ENCODE measurements around the gene SELENOI. TPM values are rescaled to one million over a fixed set of nuclear protein-coding genes. Genes with fewer than 3 reads are reported as not detected.

Gene SELENOI
- total RNA-seq, 1 experiment from 2014 or later, result 63.3 TPM

DNA sequence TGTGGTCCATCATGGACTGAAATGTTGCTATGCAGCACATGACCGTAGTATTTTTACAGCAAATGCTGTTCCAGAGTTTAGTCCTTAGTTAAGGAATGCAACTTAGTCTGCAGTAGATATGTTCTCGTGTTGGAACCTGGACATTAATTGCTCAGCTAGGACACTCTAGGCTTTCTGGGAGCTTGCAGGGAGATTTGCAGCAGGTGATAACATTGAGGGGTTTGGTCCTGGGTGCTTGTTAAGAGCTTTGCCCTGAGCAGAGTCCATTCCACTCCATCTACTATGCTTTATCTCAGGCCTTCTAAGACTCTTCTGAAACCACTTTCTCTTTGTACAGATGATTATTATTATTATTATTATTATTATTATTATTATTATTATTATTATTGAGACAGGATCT is 82.9 kb downstream of the SELENOI start:
- no peak for DNase-seq (ENCODE audit: low read depth, low spot score)
- intact Hi-C loops (cut with micrococcal nuclease), result no loop called here
- Histone ChIP-seq H3K27me3 (ENCODE audit: insufficient read depth, low read length) (no peaks in the 10 kb centered on the region), H3K9me2 (ENCODE audit: insufficient read depth) (no peaks in the 10 kb centered on the region), H3K4me3 (replicated peaks in 1 of 2; ENCODE audit: low read depth in 1 of 2, low read length in 2 of 2) (no peak overlapping the region), H3K9ac (ENCODE audit: low read length) (no peak overlapping the region), H3K27ac (ENCODE audit: low read depth, low read length) (no peak overlapping the region), H3K4me2 (ENCODE audit: low read length) (no peak overlapping the region), H3K4me1 (ENCODE audit: control insufficient read depth in 1 of 2, insufficient read depth in 2 of 2, low read length in 2 of 2) (no peaks in the 10 kb centered on the region), H3K79me2 (ENCODE audit: insufficient read depth, low read length) (no peaks in the 10 kb centered on the region), H3K36me3 (ENCODE audit: control insufficient read depth in 1 of 2, insufficient read depth in 2 of 2, low read length in 2 of 2) (no peaks in the 10 kb centered on the region), H4K20me1 (ENCODE audit: insufficient read depth) (no peaks in the 10 kb centered on the region), H2AFZ (ENCODE audit: low read depth, low read length, poor library complexity, severe bottlenecking) (no peak overlapping the region), H3K9me3 (ENCODE audit: control insufficient read depth in 1 of 2, insufficient read depth in 1 of 2, low read depth in 1 of 2, low read length in 2 of 2) (no peaks in the 10 kb centered on the region)
- TF ChIP-seq, protein P1, sequence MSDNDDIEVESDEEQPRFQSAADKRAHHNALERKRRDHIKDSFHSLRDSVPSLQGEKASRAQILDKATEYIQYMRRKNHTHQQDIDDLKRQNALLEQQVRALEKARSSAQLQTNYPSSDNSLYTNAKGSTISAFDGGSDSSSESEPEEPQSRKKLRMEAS (IDR thresholded peaks at IDR 0.05), result no peak
- TF ChIP-seq RAD21 (IDR thresholded peaks at IDR 0.05; ENCODE audit: low read depth), result no peak
- no peak for TF ChIP-seq TCF7L2 (IDR thresholded peaks at IDR 0.05; ENCODE audit: borderline replicate concordance, extremely low read depth, insufficient read depth, insufficient read length)
- TF ChIP-seq, protein P2, sequence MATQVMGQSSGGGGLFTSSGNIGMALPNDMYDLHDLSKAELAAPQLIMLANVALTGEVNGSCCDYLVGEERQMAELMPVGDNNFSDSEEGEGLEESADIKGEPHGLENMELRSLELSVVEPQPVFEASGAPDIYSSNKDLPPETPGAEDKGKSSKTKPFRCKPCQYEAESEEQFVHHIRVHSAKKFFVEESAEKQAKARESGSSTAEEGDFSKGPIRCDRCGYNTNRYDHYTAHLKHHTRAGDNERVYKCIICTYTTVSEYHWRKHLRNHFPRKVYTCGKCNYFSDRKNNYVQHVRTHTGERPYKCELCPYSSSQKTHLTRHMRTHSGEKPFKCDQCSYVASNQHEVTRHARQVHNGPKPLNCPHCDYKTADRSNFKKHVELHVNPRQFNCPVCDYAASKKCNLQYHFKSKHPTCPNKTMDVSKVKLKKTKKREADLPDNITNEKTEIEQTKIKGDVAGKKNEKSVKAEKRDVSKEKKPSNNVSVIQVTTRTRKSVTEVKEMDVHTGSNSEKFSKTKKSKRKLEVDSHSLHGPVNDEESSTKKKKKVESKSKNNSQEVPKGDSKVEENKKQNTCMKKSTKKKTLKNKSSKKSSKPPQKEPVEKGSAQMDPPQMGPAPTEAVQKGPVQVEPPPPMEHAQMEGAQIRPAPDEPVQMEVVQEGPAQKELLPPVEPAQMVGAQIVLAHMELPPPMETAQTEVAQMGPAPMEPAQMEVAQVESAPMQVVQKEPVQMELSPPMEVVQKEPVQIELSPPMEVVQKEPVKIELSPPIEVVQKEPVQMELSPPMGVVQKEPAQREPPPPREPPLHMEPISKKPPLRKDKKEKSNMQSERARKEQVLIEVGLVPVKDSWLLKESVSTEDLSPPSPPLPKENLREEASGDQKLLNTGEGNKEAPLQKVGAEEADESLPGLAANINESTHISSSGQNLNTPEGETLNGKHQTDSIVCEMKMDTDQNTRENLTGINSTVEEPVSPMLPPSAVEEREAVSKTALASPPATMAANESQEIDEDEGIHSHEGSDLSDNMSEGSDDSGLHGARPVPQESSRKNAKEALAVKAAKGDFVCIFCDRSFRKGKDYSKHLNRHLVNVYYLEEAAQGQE (IDR thresholded peaks at IDR 0.05; ENCODE audit: low read depth), result no peak
- TF ChIP-seq POLR2AphosphoS5 (IDR thresholded peaks at IDR 0.05; ENCODE audit: low read depth, low read length), result no peak
- TF ChIP-seq EZH2 (IDR thresholded peaks at IDR 0.05), result no peak
- no peak for TF ChIP-seq YY1 (IDR thresholded peaks at IDR 0.05; ENCODE audit: extremely low read depth, insufficient replicate concordance, low read depth, low read length)
- no peak for TF ChIP-seq POLR2A (IDR thresholded peaks at IDR 0.05; ENCODE audit: borderline replicate concordance, extremely low read depth, insufficient read depth, insufficient read length)
- no peak for TF ChIP-seq CBX3 (IDR thresholded peaks at IDR 0.05; ENCODE audit: low read depth)
- TF ChIP-seq EGR1 (IDR thresholded peaks at IDR 0.05; ENCODE audit: low read depth), result no peak
- TF ChIP-seq SP1 (IDR thresholded peaks at IDR 0.05; ENCODE audit: low read depth), result no peak
- TF ChIP-seq FOSL1 (IDR thresholded peaks at IDR 0.05; ENCODE audit: low read depth), result no peak
- TF ChIP-seq, protein P3, sequence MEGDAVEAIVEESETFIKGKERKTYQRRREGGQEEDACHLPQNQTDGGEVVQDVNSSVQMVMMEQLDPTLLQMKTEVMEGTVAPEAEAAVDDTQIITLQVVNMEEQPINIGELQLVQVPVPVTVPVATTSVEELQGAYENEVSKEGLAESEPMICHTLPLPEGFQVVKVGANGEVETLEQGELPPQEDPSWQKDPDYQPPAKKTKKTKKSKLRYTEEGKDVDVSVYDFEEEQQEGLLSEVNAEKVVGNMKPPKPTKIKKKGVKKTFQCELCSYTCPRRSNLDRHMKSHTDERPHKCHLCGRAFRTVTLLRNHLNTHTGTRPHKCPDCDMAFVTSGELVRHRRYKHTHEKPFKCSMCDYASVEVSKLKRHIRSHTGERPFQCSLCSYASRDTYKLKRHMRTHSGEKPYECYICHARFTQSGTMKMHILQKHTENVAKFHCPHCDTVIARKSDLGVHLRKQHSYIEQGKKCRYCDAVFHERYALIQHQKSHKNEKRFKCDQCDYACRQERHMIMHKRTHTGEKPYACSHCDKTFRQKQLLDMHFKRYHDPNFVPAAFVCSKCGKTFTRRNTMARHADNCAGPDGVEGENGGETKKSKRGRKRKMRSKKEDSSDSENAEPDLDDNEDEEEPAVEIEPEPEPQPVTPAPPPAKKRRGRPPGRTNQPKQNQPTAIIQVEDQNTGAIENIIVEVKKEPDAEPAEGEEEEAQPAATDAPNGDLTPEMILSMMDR (IDR thresholded peaks at IDR 0.05 in 2 of 3, conservative IDR thresholded peaks at IDR 0.05 in 1 of 3; ENCODE audit: borderline replicate concordance in 1 of 3, insufficient read depth in 1 of 3, low read depth in 2 of 3, low read length in 2 of 3), result no peak
- TF ChIP-seq, protein P4, sequence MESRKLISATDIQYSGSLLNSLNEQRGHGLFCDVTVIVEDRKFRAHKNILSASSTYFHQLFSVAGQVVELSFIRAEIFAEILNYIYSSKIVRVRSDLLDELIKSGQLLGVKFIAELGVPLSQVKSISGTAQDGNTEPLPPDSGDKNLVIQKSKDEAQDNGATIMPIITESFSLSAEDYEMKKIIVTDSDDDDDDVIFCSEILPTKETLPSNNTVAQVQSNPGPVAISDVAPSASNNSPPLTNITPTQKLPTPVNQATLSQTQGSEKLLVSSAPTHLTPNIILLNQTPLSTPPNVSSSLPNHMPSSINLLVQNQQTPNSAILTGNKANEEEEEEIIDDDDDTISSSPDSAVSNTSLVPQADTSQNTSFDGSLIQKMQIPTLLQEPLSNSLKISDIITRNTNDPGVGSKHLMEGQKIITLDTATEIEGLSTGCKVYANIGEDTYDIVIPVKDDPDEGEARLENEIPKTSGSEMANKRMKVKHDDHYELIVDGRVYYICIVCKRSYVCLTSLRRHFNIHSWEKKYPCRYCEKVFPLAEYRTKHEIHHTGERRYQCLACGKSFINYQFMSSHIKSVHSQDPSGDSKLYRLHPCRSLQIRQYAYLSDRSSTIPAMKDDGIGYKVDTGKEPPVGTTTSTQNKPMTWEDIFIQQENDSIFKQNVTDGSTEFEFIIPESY (IDR thresholded peaks at IDR 0.05; ENCODE audit: extremely low read depth, insufficient replicate concordance, low read length), result no peak
- no peak for TF ChIP-seq JUND (IDR thresholded peaks at IDR 0.05)
- no peak for TF ChIP-seq CEBPB (IDR thresholded peaks at IDR 0.05; ENCODE audit: low read depth)
- TF ChIP-seq ZNF274 (IDR thresholded peaks at IDR 0.05; ENCODE audit: low read depth, low read length), result no peak
- BruUV-seq (replicated peaks), result no TSS peak
- ChIA-PET POLR2A (no interaction called here), CTCF (no interaction called here), RAD21 (ENCODE audit: low non-redundant PET in 1 of 2, low total read pairs in 2 of 2, uncharacterized antibody in 2 of 2, unreplicated experiment in 2 of 2) (no interaction called here)
- no peak for ATAC-seq

All from HCT116 (cell line).